Lower lobe of right lung (tissue), 2 donors: ENCODE data around the gene GLB1L. TPM values are rescaled to one million over a fixed set of nuclear protein-coding genes. Genes with fewer than 3 reads are reported as not detected.
"Not testable (repeated sequence)": the region's sequence is repeated elsewhere in the genome, so short reads cannot be mapped to it uniquely, and the experiment has no call there.

ENCODE experiments used
- ATAC-seq, 2 donors: fragments of 200-7000 bp; cut with Tn5 transposase; one replicate each; pipeline ENCODE4 v1.9.1; 2020 to 2022; ENCODE audit warnings: mild to moderate bottlenecking in 2 of 2, moderate library complexity in 2 of 2
- DNase-seq: peaks from one replicate; pipeline ENCODE4 v3.0.0-alpha.2; 2020
- H3K27ac ChIP-seq: fragments of 200-600 bp; one replicate; pipeline ENCODE4 v1.8.0; 2022
- H3K27me3 ChIP-seq: fragments of 200-600 bp; one replicate; pipeline ENCODE4 v1.8.0; 2022; ENCODE audit warnings: low read depth
- H3K36me3 ChIP-seq: fragments of 200-600 bp; one replicate; pipeline ENCODE4 v1.8.0; 2022; ENCODE audit warnings: mild to moderate bottlenecking
- H3K4me1 ChIP-seq: fragments of 200-600 bp; one replicate; pipeline ENCODE4 v1.8.0; 2022
- H3K4me3 ChIP-seq: fragments of 200-600 bp; one replicate; pipeline ENCODE4 v1.8.0; 2022; ENCODE audit warnings: mild to moderate bottlenecking
- H3K9me3 ChIP-seq: fragments of 200-600 bp; one replicate; pipeline ENCODE4 v1.8.0; 2022
- CTCF ChIP-seq: fragments of 200-600 bp; IDR thresholded peaks from one replicate; pipeline ENCODE4 v1.8.0; 2022; ENCODE audit warnings: antibody characterized with exemption, mild to moderate bottlenecking
- intact Hi-C: fragments of 100-400 bp; cut with DNase I; formaldehyde crosslinking; loops from one replicate; pipeline ENCODE4 v1.11.0; 2022
- total RNA-seq: library from RNA; stranded (reverse); fragmentation: NEBNext Ultra II Directional; extraction: Animal tissue kit (Norgen Biotek cat#: 25700); gene quantifications from one replicate; pipeline ENCODE4 v1.2.1, GENCODE V29; 2021
- donor health status: DM: no; HTN: yes; CAD: no; lungs with severe emphysema.

GLB1L gene
- total RNA-seq, 1 donor from 2014 or later: 12.6 TPM

DNA sequence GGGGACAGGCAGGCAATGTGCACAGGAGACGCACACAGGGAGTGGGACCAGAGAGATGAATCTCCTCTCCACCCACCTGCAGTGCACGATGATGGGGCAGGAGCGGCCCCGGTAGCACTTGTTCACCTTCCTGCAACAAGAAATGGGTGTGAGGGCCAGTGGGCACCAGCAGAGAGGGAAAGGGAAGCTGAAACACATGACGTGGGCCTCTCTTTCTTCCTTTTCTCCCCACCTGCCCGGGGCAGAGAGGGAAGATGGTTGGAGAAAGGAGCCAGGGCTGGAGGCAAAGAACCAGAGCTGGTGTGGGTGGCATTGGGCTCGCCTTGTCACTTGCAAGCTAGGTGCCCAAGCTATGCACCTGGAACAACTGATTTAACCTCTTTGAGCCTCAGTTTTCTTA lies 46.1 kb upstream of the GLB1L start:
- intact Hi-C loops: no loop called here

DNA sequence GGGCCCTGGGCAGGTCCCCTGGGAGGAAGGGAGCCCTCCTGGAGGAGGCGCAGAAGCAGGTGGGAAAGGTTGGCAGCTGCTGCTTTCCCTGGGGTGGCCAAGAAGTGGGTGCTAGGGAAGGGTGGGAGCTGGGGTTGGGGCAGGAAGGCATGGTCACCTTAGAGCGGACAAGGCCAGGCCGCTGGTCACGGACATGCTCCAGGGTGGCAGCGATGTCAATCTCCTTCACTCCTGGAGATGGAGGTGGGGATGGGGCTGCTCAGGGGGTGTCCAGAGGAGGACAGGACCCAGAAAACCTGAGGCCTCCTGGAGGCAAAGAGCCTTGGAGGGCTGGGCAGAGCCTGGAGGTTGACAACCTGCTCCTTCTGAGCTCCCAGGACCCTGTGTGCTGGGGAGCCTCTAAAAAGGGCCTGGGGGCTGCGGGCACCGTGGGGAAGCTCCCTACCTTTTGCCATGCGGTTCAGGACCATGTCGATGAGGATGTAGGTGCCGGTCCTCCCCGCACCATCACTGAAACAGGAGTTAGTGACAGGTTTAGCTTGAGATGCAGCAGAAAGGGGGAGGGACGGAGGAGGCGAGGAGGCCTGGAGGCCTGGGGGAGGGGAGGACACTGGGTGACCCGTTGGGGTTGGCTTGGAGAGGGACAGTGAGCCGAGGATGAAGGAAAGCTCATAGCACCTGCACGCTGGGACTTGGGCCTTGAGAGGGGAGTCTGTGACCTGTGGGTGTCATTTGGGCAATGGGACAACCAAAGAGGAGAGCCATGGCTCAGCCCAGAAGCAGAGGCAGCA lies 45.3 kb upstream of the GLB1L start:
- no peak for DNase-seq
- Histone ChIP-seq H3K4me3 (no peak overlapping the region), H3K27me3 (no peaks in the 10 kb centered on the region), H3K4me1 (peaks cover 20% of the 10 kb centered on the region), H3K9me3 (no peaks in the 10 kb centered on the region), H3K27ac (no peak overlapping the region), H3K36me3 (peaks cover 8% of the 10 kb centered on the region)
- TF ChIP-seq CTCF: no peak
- intact Hi-C loops: no loop called here
- no peak for ATAC-seq

More for the DNA sequence above, 46.1 kb upstream of the GLB1L start:
- H3K4me1 ChIP-seq: peaks cover 20% of the 10 kb centered on the region
- no peak overlapping the region for H3K4me3 ChIP-seq
- H3K27me3 ChIP-seq: no peaks in the 10 kb centered on the region
- no peak for DNase-seq
- peaks cover 5% of the 10 kb centered on the region for H3K36me3 ChIP-seq
- TF ChIP-seq CTCF: no peak
- H3K27ac ChIP-seq: no peak overlapping the region
- H3K9me3 ChIP-seq: no peaks in the 10 kb centered on the region
- no peak for ATAC-seq

DNA sequence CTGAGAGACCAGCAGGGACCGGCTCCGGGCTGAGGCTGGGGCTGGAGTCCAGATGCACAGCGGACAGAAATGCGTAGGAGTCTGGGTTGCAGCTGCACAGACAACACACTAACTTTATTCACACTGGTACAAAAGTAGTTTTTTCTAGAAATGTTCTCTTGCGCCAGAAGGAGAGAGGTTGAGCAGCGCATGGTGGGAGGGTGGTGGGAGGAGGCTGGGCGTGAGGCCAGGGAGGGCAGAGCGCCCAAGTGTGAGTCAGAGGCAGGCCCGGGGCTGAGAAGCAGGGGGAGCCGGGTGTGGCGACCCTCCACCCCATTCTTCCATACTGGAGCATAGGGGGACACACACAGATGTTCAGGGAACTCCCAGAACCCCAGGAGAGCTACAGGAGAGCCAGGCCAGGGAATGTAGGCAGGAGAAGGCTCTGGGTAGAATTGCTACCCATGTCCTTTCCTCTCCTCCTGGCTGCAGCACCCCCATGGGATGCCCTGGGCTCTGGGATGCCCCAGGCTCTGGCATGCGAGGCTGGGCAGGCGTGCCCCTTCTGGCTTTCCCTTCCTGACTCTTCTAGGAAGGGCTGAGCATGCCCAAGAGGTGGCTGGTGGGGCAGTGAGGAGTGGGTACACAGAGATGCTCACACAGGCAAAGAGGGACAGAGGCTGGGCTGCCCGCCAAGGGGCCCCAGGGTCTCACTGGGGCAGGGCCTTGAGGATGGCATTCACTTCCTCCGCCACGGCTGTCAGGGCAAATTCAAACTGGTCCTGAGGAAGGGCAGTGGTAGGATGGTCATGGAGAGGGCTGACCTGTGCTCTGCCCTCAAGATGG lies 44.5 kb upstream of the GLB1L start:
- DNase-seq: no peak
- intact Hi-C loops: no loop called here
- peaks cover 14% of the 10 kb centered on the region for H3K4me1 ChIP-seq
- H3K9me3 ChIP-seq: no peaks in the 10 kb centered on the region
- no peaks in the 10 kb centered on the region for H3K27me3 ChIP-seq
- no peak overlapping the region for H3K27ac ChIP-seq
- no peak for TF ChIP-seq CTCF
- H3K36me3 ChIP-seq: peaks cover 17% of the 10 kb centered on the region
- ATAC-seq: peak; percentile 23 to 26
- H3K4me3 ChIP-seq: no peak overlapping the region

DNA sequence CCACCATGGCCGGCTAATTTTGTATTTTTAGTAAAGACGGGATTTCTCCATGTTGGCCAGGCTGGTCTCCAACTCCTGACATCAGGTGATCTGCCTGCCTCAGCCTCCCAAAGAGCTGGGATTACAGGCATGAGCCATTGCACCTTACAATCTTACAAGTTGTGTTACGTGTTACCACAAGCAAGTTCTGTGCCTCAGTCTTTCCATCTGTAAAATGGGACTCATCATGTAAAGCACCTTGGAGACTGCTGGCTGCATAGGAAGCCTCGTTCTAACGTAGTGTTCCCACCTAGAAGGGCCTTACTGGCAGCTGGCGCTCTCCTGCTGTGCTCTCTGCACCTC lies 43.9 kb upstream of the GLB1L start:
- intact Hi-C loops: no loop called here
- no peak overlapping the region for H3K4me3 ChIP-seq
- H3K9me3 ChIP-seq: no peaks in the 10 kb centered on the region
- H3K27me3 ChIP-seq: no peaks in the 10 kb centered on the region
- H3K27ac ChIP-seq: no peak overlapping the region
- ATAC-seq (no peak), DNase-seq (no peak)
- H3K4me1 ChIP-seq: peaks cover 10% of the 10 kb centered on the region
- TF ChIP-seq CTCF: no peak
- H3K36me3 ChIP-seq: peaks cover 22% of the 10 kb centered on the region

DNA sequence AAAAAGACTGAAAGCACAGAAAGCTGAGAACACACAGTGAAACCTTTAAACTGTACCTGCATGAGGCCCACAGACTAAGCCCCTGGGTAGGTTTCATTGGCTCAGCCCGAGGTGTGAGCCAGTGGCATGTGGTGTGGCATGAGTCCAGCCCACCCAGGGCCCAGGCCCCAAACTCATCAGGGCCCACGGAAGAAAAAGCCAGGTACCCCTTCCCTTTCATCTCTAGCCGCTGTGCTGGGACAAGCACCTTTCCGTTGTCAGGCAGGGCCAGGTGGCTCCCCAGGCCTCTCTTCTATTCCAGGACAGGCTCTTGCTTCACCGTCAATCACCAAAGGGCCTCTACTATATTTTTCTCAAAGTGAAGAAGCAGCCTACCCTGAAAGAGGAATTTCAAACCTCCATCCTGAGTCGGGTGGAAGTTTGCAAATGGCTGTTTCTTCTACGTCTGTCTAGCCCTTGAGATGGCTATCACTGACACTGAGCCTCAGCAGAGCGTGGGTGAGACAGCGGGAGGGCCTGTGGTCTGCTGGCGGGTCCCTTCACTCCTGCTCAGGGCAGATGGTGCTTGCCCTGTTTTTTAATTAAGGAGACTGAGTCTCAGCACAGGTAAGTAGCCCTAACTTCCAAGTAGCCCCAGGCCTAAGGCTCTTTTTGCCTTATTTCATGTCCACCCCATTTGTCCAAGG lies 42.5 kb upstream of the GLB1L start:
- no peaks in the 10 kb centered on the region for H3K9me3 ChIP-seq
- intact Hi-C loops: no loop called here
- no peak overlapping the region for H3K27ac ChIP-seq
- DNase-seq: no peak
- ATAC-seq: no peak
- no peaks in the 10 kb centered on the region for H3K27me3 ChIP-seq
- H3K4me3 ChIP-seq: no peak overlapping the region
- H3K4me1 ChIP-seq: peaks cover 7% of the 10 kb centered on the region
- H3K36me3 ChIP-seq: peaks cover 37% of the 10 kb centered on the region
- TF ChIP-seq CTCF: no peak

DNA sequence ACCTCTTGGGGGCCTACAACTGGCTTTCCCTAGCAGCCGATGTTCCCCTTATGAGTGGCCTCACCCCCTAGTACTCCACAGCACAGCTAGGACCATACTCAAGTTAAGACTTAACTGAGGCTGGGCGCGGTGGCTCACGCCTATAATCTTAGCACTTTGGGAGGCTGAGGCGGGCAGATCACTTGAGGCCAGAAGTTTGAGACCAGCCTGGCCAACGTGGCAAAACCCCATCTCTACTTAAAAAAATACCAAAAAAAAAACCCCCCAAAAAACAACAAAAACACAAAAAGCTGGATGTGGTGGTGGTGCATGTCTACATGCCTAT lies 41.8 kb upstream of the GLB1L start:
- ATAC-seq, intact Hi-C loops, DNase-seq: not testable (repeated sequence)

More for the DNA sequence above, 41.8 kb upstream of the GLB1L start:
- not testable (repeated sequence) for H3K9me3 ChIP-seq, H3K4me1 ChIP-seq, H3K4me3 ChIP-seq, H3K27me3 ChIP-seq, H3K27ac ChIP-seq
- H3K36me3 ChIP-seq: peaks cover 43% of the 10 kb centered on the region
